DMS79 treated with DMSO at 0.1 percent for 48 hours (cell line): Measurements from ENCODE around the gene CAMKMT.
A peak's percentile ranks its signal among the peaks of the same experiment; 100 is the strongest.
"Not testable (repeated sequence)": the region's sequence is repeated elsewhere in the genome, so short reads cannot be mapped to it uniquely, and the experiment has no call there.

Experiments
- DNase-seq: peaks from one replicate; lab custom pipeline; 2025; lab: John Stamatoyannopoulos, UW

Gene CAMKMT

GRCh38 chr2:44360749-44361329, 908 bp upstream of the CAMKMT start:
- DNase-seq: peak; percentile 66

DNA sequence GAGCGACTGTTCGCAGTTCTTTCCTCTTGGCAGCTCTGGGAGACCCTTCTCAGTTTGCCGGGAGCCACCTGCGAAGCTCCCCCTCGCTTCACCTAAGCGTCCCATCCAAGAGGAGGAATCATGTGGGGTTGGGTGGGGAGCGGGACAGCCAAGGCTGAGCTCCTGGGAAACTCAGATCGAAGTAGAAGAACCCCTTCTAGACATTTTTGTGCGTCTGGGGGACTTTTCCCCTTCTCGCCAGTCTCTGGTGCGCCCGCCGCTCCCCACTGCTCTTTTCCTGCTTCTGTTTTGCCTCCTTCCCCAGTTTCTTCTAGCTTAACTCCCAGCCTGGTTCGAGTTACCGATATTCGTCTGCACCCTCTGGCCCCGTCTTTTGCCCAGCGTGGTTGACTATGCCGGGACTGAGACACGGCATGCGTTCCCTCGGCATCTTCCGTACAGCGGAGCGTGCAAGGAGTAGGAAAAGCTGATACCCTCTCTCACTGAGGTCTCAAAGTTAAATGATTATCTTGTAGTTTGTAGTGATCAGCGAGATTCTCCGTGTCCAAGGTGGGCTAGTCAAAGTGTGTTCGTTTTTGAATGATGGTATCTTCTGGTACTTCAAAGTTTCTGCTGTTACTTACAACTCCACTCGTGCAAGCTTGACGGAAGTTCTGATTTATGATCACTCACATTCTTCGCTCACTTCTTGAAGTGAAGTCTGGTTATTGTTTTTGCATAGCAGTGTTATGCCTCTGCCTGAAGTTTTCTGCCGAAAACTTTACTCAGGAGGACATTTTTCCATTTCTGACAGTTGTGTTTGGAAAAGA, 664 bp downstream of the CAMKMT start:
- peak; percentile 34 for DNase-seq

DNA sequence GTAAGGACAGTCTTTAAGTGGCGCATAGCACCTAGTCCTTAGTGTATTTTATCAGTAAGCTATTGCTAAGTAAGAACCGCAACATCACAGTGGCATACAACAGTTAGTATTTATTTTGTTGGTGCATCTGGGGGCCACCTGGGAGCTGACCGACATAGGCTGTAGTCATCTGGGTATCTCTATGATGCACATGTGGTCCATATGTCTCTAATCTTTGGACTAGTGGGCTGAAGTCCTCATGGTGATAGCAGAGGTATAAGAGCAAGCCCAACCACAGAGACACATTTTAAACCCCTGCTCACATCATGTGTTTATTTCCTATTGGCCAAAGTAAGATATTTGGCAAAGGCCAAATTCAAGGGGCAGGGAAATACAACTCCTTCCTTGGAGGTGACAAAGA, 2.9 kb downstream of the CAMKMT start:
- DNase-seq: no peak

- DNase-seq: no peak
These were observed 5.8 kb downstream of the CAMKMT start for GRCh38 chr2:44367591-44367990.

- no peak for DNase-seq
These were observed 7.6 kb downstream of the CAMKMT start for GRCh38 chr2:44369392-44369791.

- no peak for DNase-seq
These were observed 9.7 kb downstream of the CAMKMT start for GRCh38 chr2:44371445-44371844.

DNA sequence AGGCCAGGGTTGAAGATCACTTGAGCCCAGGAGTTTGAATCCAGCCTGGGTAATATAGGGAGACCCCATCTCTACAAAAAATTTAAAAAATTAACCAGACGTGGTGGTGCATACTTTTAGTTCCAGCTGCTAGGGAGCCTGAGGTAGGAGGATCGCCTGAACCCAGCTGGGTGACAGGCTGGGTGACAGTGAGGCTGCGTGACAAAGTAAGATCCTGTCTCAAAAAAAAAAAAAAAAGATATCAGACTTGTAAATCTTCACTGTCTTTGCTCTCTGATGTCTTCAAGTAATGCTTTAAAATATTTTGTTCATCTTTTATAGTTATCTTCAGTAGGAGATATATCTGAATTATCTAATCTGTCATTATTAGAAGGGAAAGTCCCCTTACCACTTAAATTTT, 10.5 kb downstream of the CAMKMT start:
- no peak for DNase-seq

GRCh38 chr2:44377486-44377885, 15.7 kb downstream of the CAMKMT start:
- no peak for DNase-seq

DNA sequence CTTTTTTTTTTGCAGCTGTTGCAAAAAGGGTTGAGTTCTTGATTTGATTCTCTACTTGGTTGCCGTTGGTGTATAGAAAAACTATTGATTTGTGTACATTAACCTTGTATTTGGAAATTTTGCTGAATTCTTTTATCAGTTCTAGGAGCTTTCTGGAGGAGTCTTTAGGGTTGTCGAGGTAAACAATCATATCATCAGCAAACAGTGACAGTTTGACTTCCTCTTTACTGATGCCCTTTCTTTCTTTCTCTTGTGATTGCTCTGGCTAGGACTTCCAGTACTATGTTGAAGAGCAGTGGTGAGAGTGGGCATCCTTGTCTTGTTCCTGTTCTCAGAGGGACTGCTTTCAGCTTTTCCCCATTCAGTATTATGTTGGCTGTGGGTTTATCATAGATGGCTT, 23.5 kb downstream of the CAMKMT start:
- not testable (repeated sequence) for DNase-seq

DNA sequence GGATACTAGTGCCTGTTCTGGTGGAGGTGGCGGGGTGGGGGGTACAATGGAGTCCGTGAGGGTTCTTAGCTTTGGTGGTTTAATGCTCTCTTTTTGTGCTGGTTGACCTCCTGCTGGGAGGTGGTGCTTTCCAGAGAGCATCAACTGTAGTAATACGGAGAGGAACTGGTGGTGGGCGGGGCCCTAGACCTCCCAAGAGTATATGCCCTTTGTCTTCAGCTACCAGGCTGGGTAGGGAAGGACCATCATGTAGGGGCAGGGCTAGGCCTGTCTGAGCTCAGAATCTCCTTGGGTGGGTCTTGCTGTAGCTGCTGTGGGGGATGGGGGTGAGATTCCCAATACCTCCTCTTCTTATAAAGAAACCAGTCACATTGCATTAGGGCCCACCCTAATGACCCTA, 27.1 kb downstream of the CAMKMT start:
- DNase-seq: no peak

- no peak for DNase-seq
These were observed 28.1 kb downstream of the CAMKMT start for GRCh38 chr2:44389895-44390294.

DNA sequence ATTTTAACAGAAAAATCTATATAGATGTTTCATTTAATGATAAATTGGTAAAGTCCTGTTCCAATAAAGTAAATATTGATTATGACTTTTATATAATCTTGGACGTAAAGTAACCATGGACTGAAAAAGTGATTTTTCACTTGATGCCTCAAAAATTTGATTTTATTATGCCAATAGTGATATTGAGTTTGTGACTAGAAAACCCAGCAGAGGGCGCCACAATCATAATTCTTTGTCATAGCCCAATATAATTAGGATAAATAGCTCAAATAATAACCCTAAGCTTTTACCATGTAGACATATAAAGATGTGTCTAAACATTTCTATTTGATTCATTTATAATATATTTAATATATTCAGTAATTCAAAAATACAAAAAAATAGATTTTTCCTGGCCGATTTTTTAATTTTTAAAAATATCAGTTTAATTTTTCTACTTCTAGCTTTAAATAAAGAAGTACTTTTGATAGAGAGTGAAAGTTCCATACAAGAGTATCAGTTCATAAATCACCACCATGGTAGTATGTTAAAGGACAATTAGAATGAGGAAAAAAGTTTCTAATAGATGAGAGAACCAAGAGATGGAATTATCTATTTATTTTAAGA, 30.7 kb downstream of the CAMKMT start:
- peak; percentile 36 for DNase-seq

GRCh38 chr2:44397447-44398175, 35.9 kb downstream of the CAMKMT start:
- no peak for DNase-seq

DNA sequence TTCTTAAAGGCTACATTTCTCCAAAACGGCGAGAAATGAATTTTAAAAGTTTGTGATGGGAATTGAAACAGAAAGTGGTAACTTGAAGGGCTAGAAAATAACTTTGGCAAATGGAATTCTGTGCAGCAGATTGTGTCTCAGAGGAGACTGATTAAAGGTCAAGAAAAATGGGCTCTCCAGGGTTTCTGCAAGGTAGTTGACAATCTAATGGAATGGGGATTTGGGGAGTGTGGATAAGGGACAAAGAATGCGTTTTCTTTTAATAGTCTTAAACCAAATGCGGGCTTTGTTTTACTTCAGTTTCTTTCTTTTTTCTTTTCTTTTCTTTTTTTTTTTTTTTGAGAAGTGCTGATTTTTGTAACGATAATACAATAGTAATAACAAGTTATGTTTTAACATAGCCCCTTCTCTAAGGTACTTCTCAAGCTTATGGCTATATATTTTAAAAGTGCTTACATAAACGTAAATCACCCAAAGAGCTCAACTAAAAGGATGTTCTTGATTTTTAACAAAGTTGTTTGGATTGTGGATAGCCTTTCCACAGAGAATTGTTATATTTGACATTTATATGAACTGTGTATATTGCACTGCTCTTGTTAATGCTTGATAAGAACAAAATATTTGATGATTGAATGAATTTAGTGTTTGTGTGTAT, 36.6 kb downstream of the CAMKMT start:
- DNase-seq: no peak

GRCh38 chr2:44420725-44421124, 59.0 kb downstream of the CAMKMT start:
- no peak for DNase-seq

- DNase-seq: no peak
These were observed 62.5 kb downstream of the CAMKMT start for GRCh38 chr2:44424211-44424610.

DNA sequence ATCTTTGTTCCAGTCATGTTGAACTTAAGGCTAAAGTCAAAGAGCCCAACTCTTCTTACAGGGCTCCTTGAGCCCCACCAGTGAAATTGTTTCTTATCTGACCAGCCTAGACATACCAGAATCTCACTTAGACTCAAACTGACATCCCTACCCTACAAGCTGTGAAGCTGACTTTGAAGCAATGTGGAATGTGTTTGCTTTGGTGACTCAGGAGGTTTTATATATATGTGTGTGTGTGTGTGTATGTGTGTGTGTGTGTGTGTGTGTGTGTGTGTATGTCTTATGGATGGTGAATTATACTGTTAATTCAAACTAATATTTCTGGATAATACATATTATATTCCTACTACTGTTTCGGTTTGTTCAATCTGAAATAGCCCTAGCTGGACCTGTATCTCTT, 67.3 kb downstream of the CAMKMT start:
- no peak for DNase-seq

GRCh38 chr2:44430342-44430741, 68.6 kb downstream of the CAMKMT start:
- DNase-seq: no peak

- peak; percentile 49 for DNase-seq
These were observed 72.1 kb downstream of the CAMKMT start for GRCh38 chr2:44433895-44434294.

GRCh38 chr2:44441200-44441599, 79.5 kb downstream of the CAMKMT start:
- DNase-seq: no peak

DNA sequence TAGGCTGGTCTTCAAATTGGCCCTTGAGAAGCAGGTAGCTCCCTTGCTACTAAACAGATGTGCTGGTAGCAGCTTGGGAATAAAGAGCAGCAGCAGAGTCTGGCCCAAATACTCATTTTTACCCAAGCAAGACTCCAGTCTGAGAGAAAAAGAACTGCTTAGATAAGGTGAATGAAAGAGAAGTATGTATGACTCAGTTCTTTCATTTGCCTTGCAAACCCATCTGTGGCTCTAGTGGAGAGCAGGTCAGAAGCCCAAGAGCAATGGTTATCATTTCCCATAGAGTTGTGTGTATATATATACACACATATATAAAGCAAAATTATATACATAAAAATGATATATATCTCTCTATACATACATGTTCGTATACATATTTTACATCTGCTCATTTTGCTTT, 80.3 kb downstream of the CAMKMT start:
- DNase-seq: no peak

DNA sequence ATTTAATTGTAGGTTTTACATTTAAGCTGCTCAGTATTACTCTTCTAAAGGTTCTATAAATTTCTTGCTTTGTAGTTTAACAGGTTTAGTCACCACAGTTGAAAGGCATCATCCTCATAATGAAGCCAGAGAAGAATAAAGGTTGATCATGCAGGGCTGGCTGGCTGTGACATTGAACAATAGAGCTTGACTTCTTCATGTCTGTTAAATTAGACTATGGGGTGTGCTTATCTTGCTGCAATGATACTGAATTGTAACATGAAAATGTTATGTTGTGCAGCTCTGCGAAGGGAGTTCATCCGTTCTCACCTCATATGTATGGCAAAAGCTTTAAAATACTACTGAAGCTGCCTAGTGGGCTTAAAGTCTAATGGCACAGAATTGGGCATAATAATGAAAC, 81.8 kb downstream of the CAMKMT start:
- no peak for DNase-seq
